ENCODE measurements around the gene SERPINF2.
"Not testable (repeated sequence)": the region's sequence is repeated elsewhere in the genome, so short reads cannot be mapped to it uniquely, and the experiment has no call there.

Gene SERPINF2

GRCh38 chr17:1716912-1717695 lies 25.6 kb upstream of the SERPINF2 start:
- peak; percentile 80 to 82 for DNase-seq

- DNase-seq = no peak
Measured at GRCh38 chr17:1718362-1719165, 24.1 kb upstream of the SERPINF2 start.

GRCh38 chr17:1720856-1721386 lies 21.8 kb upstream of the SERPINF2 start:
- DNase-seq = peak in 1 of 2 experiments; percentile 4

- DNase-seq = not testable (repeated sequence)
Measured at GRCh38 chr17:1722022-1722421, 20.6 kb upstream of the SERPINF2 start.

- DNase-seq = peak; percentile 46 to 54
Measured at GRCh38 chr17:1724351-1724868, 18.3 kb upstream of the SERPINF2 start, which contains the start of gene WDR81. WDR81 (plus strand) TSS chr17:1724704; CDS start chr17:1724960, 256 bp downstream.

- DNase-seq = peak; percentile 17 to 42
Measured at GRCh38 chr17:1724869-1725641, 17.6 kb upstream of the SERPINF2 start.

- no peak for DNase-seq
Measured at GRCh38 chr17:1725642-1726511, 16.8 kb upstream of the SERPINF2 start.

GRCh38 chr17:1726626-1727257 lies 15.9 kb upstream of the SERPINF2 start:
- DNase-seq = no peak

GRCh38 chr17:1727258-1727789 lies 15.3 kb upstream of the SERPINF2 start:
- DNase-seq = no peak

- DNase-seq = no peak
Measured at GRCh38 chr17:1727876-1728630, 14.6 kb upstream of the SERPINF2 start.

- DNase-seq = no peak
Measured at GRCh38 chr17:1729966-1730325, 12.7 kb upstream of the SERPINF2 start.

- DNase-seq = no peak
Measured at GRCh38 chr17:1730326-1731193, 12.1 kb upstream of the SERPINF2 start.

GRCh38 chr17:1731194-1731506 lies 11.5 kb upstream of the SERPINF2 start:
- no peak for DNase-seq

- no peak for DNase-seq
Measured at GRCh38 chr17:1732241-1732832, 10.3 kb upstream of the SERPINF2 start.

- no peak for DNase-seq
Measured at GRCh38 chr17:1732833-1733321, 9.8 kb upstream of the SERPINF2 start.

GRCh38 chr17:1733759-1734158 lies 8.9 kb upstream of the SERPINF2 start:
- no peak for DNase-seq

GRCh38 chr17:1735418-1735817 lies 7.3 kb upstream of the SERPINF2 start:
- DNase-seq = no peak

- no peak for DNase-seq
Measured at GRCh38 chr17:1735834-1736347, 6.8 kb upstream of the SERPINF2 start.
